SK-N-SH treated with all-trans-retinoic acid at 6 μM for 48 hours (cell line): Measurements from ENCODE around the gene POT1.

Experiments
- ARNTL ChIP-seq: fragments of 450-650 bp; formaldehyde crosslinking; IDR thresholded peaks from 2 replicates; pipeline ENCODE4 v1.5.0; 2020; ENCODE audit warnings: low read depth, mild to moderate bottlenecking, moderate library complexity, borderline replicate concordance
- CSDC2 ChIP-seq: fragments of 250-450 bp; sonication (Bioruptor Pico); IDR thresholded peaks from 2 replicates; pipeline ENCODE4 v1.5.0; 2020; ENCODE audit warnings: mild to moderate bottlenecking, moderate library complexity
- ESRRG ChIP-seq: fragments of 250-450 bp; sonication (Bioruptor Pico); IDR thresholded peaks from 2 replicates; pipeline ENCODE4 v1.6.1; 2021; ENCODE audit warnings: mild to moderate bottlenecking
- ISL1 ChIP-seq: fragments of 250-450 bp; sonication (Bioruptor Pico); IDR thresholded peaks from 2 replicates; pipeline ENCODE4 v2.1.2; 2022; ENCODE audit warnings: mild to moderate bottlenecking, moderate library complexity
- PPARA ChIP-seq: fragments of 250-450 bp; sonication (Bioruptor Pico); IDR thresholded peaks from 2 replicates; pipeline ENCODE4 v1.5.0; 2020; ENCODE audit warnings: mild to moderate bottlenecking, borderline replicate concordance
- SNAI2 ChIP-seq: fragments of 250-450 bp; sonication (Bioruptor Pico); IDR thresholded peaks from 2 replicates; pipeline ENCODE4 v1.5.0; 2020; ENCODE audit warnings: mild to moderate bottlenecking, moderate library complexity
- ZFP3 ChIP-seq: fragments of 250-450 bp; sonication (Bioruptor Pico); IDR thresholded peaks from 2 replicates; pipeline ENCODE4 v1.5.0; 2020; ENCODE audit warnings: mild to moderate bottlenecking, moderate library complexity
- ZFP30 ChIP-seq: fragments of 450-650 bp; formaldehyde crosslinking; IDR thresholded peaks from 2 replicates; pipeline ENCODE4 v1.5.0; 2022; ENCODE audit warnings: mild to moderate bottlenecking, moderate library complexity
- ZNF565 ChIP-seq: fragments of 450-650 bp; formaldehyde crosslinking; conservative IDR thresholded peaks from 2 replicates; pipeline ENCODE4 v1.5.0; 2020; ENCODE audit warnings: low read depth, mild to moderate bottlenecking, moderate library complexity
- TF ChIP-seq, protein P1 (sequence below): fragments of 250-450 bp; sonication (Bioruptor Pico); IDR thresholded peaks from 2 replicates; pipeline ENCODE4 v1.8.0; 2020; ENCODE audit warnings: mild to moderate bottlenecking, moderate library complexity, borderline replicate concordance
- TF ChIP-seq, protein P2 (sequence below): fragments of 250-450 bp; sonication (Bioruptor Pico); IDR thresholded peaks from 2 replicates; pipeline ENCODE4 v1.5.1; 2020; ENCODE audit warnings: low read depth, mild to moderate bottlenecking, moderate library complexity

DNA sequence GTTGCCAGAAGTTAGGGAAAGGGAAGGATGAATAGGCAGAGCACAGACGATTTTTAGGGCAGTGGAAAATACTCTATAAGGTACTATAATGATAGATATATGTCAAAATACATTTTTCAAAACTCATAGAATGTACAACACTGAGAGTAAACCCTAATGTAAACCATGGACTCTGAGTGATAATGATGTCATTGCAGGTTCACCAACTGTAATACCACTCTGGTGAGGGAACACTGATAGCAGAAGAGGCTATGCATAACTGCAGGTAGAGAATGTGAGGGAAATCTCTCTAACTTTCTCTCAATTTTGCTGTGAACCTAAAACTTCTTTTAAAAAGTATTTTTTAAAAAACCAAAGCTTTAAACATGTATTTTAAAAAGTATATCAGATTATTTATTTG, 22.1 kb downstream of the POT1 start:
- TF ChIP-seq ARNTL (no peak), ZNF565 (CRISPR knock-in tag) (no peak), ZFP3 (CRISPR knock-in tag) (no peak), ESRRG (no peak), CSDC2 (CRISPR knock-in tag) (no peak), ISL1 (no peak), ZFP30 (CRISPR knock-in tag) (no peak), SNAI2 (CRISPR knock-in tag) (no peak), PPARA (CRISPR knock-in tag) (no peak)
- TF ChIP-seq, protein P1, sequence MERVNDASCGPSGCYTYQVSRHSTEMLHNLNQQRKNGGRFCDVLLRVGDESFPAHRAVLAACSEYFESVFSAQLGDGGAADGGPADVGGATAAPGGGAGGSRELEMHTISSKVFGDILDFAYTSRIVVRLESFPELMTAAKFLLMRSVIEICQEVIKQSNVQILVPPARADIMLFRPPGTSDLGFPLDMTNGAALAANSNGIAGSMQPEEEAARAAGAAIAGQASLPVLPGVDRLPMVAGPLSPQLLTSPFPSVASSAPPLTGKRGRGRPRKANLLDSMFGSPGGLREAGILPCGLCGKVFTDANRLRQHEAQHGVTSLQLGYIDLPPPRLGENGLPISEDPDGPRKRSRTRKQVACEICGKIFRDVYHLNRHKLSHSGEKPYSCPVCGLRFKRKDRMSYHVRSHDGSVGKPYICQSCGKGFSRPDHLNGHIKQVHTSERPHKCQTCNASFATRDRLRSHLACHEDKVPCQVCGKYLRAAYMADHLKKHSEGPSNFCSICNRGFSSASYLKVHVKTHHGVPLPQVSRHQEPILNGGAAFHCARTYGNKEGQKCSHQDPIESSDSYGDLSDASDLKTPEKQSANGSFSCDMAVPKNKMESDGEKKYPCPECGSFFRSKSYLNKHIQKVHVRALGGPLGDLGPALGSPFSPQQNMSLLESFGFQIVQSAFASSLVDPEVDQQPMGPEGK, result no peak
- TF ChIP-seq, protein P2, sequence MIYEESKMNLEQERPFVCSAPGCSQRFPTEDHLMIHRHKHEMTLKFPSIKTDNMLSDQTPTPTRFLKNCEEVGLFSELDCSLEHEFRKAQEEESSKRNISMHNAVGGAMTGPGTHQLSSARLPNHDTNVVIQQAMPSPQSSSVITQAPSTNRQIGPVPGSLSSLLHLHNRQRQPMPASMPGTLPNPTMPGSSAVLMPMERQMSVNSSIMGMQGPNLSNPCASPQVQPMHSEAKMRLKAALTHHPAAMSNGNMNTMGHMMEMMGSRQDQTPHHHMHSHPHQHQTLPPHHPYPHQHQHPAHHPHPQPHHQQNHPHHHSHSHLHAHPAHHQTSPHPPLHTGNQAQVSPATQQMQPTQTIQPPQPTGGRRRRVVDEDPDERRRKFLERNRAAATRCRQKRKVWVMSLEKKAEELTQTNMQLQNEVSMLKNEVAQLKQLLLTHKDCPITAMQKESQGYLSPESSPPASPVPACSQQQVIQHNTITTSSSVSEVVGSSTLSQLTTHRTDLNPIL, result no peak
